Measurements from ENCODE around the gene KBTBD2. TPM values are rescaled to one million over a fixed set of nuclear protein-coding genes. Genes with fewer than 3 reads are reported as not detected.

KBTBD2 gene
- polyA plus RNA-seq, 1 donor from 2014 or later = 70.1 TPM

- Histone ChIP-seq H3K27ac (ENCODE audit: low read length) (no peak overlapping the region), H3K9me2 (ENCODE audit: insufficient read depth, low read length) (no peaks in the 10 kb centered on the region), H3F3A (ENCODE audit: insufficient read depth, low read length, poor library complexity, severe bottlenecking) (no peaks in the 10 kb centered on the region), H3K36me3 (ENCODE audit: insufficient read depth, low read length) (no peaks in the 10 kb centered on the region), H3K4me3 (ENCODE audit: low read length) (no peak overlapping the region), H3K27me3 (ENCODE audit: insufficient read depth, low read depth, low read length) (no peaks in the 10 kb centered on the region), H3K4me2 (ENCODE audit: low read length) (no peak overlapping the region), H2AFZ (ENCODE audit: low read depth, low read length) (no peak overlapping the region), H3K79me2 (replicated peaks; ENCODE audit: insufficient read depth, low read length) (no peaks in the 10 kb centered on the region), H3K9ac (ENCODE audit: low read length) (no peak overlapping the region), H4K20me1 (ENCODE audit: insufficient read depth) (no peaks in the 10 kb centered on the region), H3K9me3 (ENCODE audit: low read length) (no peaks in the 10 kb centered on the region)
- no peak for TF ChIP-seq EP300 (conservative IDR thresholded peaks at IDR 0.05; ENCODE audit: poor library complexity, severe bottlenecking)
These were observed 23.5 kb upstream of the KBTBD2 start for GRCh38 chr7:32915041-32915536.

GRCh38 chr7:32914184-32914583, 22.6 kb upstream of the KBTBD2 start:
- Histone ChIP-seq H3K9me2 (ENCODE audit: insufficient read depth, low read length) (no peaks in the 10 kb centered on the region), H3K79me2 (replicated peaks; ENCODE audit: insufficient read depth, low read length) (no peaks in the 10 kb centered on the region), H2AFZ (ENCODE audit: low read depth, low read length) (no peak overlapping the region), H3K36me3 (ENCODE audit: insufficient read depth, low read length) (no peaks in the 10 kb centered on the region), H3K4me3 (ENCODE audit: low read length) (no peak overlapping the region), H3F3A (ENCODE audit: insufficient read depth, low read length, poor library complexity, severe bottlenecking) (no peaks in the 10 kb centered on the region), H4K20me1 (ENCODE audit: insufficient read depth) (no peaks in the 10 kb centered on the region), H3K9me3 (ENCODE audit: low read length) (no peaks in the 10 kb centered on the region), H3K27me3 (ENCODE audit: insufficient read depth, low read depth, low read length) (no peaks in the 10 kb centered on the region), H3K9ac (ENCODE audit: low read length) (no peak overlapping the region), H3K27ac (ENCODE audit: low read length) (no peak overlapping the region), H3K4me2 (ENCODE audit: low read length) (no peak overlapping the region)
- TF ChIP-seq CTCF (IDR thresholded peaks at IDR 0.05; ENCODE audit: poor library complexity, severe bottlenecking) (no peak), POLR2AphosphoS5 (IDR thresholded peaks at IDR 0.05) (no peak), MXI1 (conservative IDR thresholded peaks at IDR 0.05; ENCODE audit: poor library complexity, severe bottlenecking) (no peak), TAF1 (IDR thresholded peaks at IDR 0.05; ENCODE audit: low read depth) (no peak), EZH2 (IDR thresholded peaks at IDR 0.05; ENCODE audit: borderline replicate concordance, insufficient read depth, low read length, poor library complexity, severe bottlenecking) (no peak), EP300 (conservative IDR thresholded peaks at IDR 0.05; ENCODE audit: poor library complexity, severe bottlenecking) (no peak), REST (IDR thresholded peaks at IDR 0.05; ENCODE audit: borderline replicate concordance) (no peak), SMC3 (conservative IDR thresholded peaks at IDR 0.05; ENCODE audit: poor library complexity) (no peak), RAD21 (conservative IDR thresholded peaks at IDR 0.05) (no peak)

- H3K4me2 ChIP-seq (ENCODE audit: low read length) = no peak overlapping the region
These were observed 18.6 kb upstream of the KBTBD2 start for GRCh38 chr7:32910195-32910594.

More at GRCh38 chr7:32910195-32910594, 18.6 kb upstream of the KBTBD2 start:
- Histone ChIP-seq H3K27ac (ENCODE audit: low read length) (no peak overlapping the region), H2AFZ (ENCODE audit: low read depth, low read length) (no peak overlapping the region), H3K4me3 (ENCODE audit: low read length) (no peak overlapping the region), H3K36me3 (ENCODE audit: insufficient read depth, low read length) (no peaks in the 10 kb centered on the region), H3F3A (ENCODE audit: insufficient read depth, low read length, poor library complexity, severe bottlenecking) (no peaks in the 10 kb centered on the region), H3K27me3 (ENCODE audit: insufficient read depth, low read depth, low read length) (no peaks in the 10 kb centered on the region), H3K9ac (ENCODE audit: low read length) (no peak overlapping the region), H3K79me2 (replicated peaks; ENCODE audit: insufficient read depth, low read length) (no peaks in the 10 kb centered on the region), H4K20me1 (ENCODE audit: insufficient read depth) (no peaks in the 10 kb centered on the region), H3K9me2 (ENCODE audit: insufficient read depth, low read length) (no peaks in the 10 kb centered on the region), H3K9me3 (ENCODE audit: low read length) (no peaks in the 10 kb centered on the region)
- TF ChIP-seq MXI1 (conservative IDR thresholded peaks at IDR 0.05; ENCODE audit: poor library complexity, severe bottlenecking) (no peak), TAF1 (IDR thresholded peaks at IDR 0.05; ENCODE audit: low read depth) (no peak), REST (IDR thresholded peaks at IDR 0.05; ENCODE audit: borderline replicate concordance) (no peak), SMC3 (conservative IDR thresholded peaks at IDR 0.05; ENCODE audit: poor library complexity) (no peak), POLR2AphosphoS5 (IDR thresholded peaks at IDR 0.05) (no peak), EZH2 (IDR thresholded peaks at IDR 0.05; ENCODE audit: borderline replicate concordance, insufficient read depth, low read length, poor library complexity, severe bottlenecking) (no peak), EP300 (conservative IDR thresholded peaks at IDR 0.05; ENCODE audit: poor library complexity, severe bottlenecking) (no peak), RAD21 (conservative IDR thresholded peaks at IDR 0.05) (no peak), CTCF (IDR thresholded peaks at IDR 0.05; ENCODE audit: poor library complexity, severe bottlenecking) (no peak)
